ENCODE data around the gene ZNF644. TPM values are rescaled to one million over a fixed set of nuclear protein-coding genes. Genes with fewer than 3 reads are reported as not detected.
"Not testable (repeated sequence)": the region's sequence is repeated elsewhere in the genome, so short reads cannot be mapped to it uniquely, and the experiment has no call there.

Gene ZNF644
- total RNA-seq, result 10 to 100 TPM; 37.7 to 43.3 TPM

GRCh38 chr1:91021686-91022517, at the start of gene ZNF644:
ZNF644 (minus strand) TSS chr1:91022035; CDS start chr1:90982353, 39,682 bp downstream.
- ChIA-PET POLR2A (interaction anchor here (0.6 to 1.5 kb wide), 5 partner anchors 12 to 1817 kb away, joined by 3 to 8 read pairs (median 3); no protein-coding TSS in a partner anchor), CTCF (interaction anchor here (0.6 to 1.3 kb wide), 4 partner anchors 14 to 862 kb away, joined by 3 to 4 read pairs (median 3); no protein-coding TSS in a partner anchor)

- POLR2A ChIA-PET, result no interaction called here
- CTCF ChIA-PET, result no interaction called here
Observed at GRCh38 chr1:91070298-91070697, 48.5 kb upstream of the ZNF644 start.

GRCh38 chr1:91066538-91066937, 44.7 kb upstream of the ZNF644 start:
- ChIA-PET POLR2A (no interaction called here), CTCF (no interaction called here)

GRCh38 chr1:91065337-91065736, 43.5 kb upstream of the ZNF644 start:
- CTCF ChIA-PET, result no interaction called here
- POLR2A ChIA-PET, result no interaction called here

- CTCF ChIA-PET, POLR2A ChIA-PET: not testable (repeated sequence)
Observed at GRCh38 chr1:91063403-91063802, 41.6 kb upstream of the ZNF644 start.

GRCh38 chr1:91059157-91059556, 37.3 kb upstream of the ZNF644 start:
- POLR2A ChIA-PET, result no interaction called here
- CTCF ChIA-PET, result no interaction called here

- ChIA-PET POLR2A (no interaction called here), CTCF (no interaction called here)
Observed at GRCh38 chr1:91057784-91058183, 35.9 kb upstream of the ZNF644 start.

- POLR2A ChIA-PET, result no interaction called here
- CTCF ChIA-PET, result no interaction called here
Observed at GRCh38 chr1:91054780-91055481, 33.1 kb upstream of the ZNF644 start.

GRCh38 chr1:91053630-91054029, 31.8 kb upstream of the ZNF644 start:
- POLR2A ChIA-PET, result no interaction called here
- CTCF ChIA-PET, result no interaction called here

- CTCF ChIA-PET, POLR2A ChIA-PET: not testable (repeated sequence)
Observed at GRCh38 chr1:91049551-91049950, 27.7 kb upstream of the ZNF644 start.

- POLR2A ChIA-PET, result interaction anchor here (0.7 kb wide), 1 partner anchor 18 kb away, joined by 8 read pairs; no protein-coding TSS in a partner anchor
- CTCF ChIA-PET, result no interaction called here
Observed at GRCh38 chr1:91046766-91047165, 24.9 kb upstream of the ZNF644 start.

GRCh38 chr1:91045284-91045683, 23.4 kb upstream of the ZNF644 start:
- POLR2A ChIA-PET, result no interaction called here
- CTCF ChIA-PET, result no interaction called here

- CTCF ChIA-PET, result not testable (repeated sequence)
Observed at GRCh38 chr1:91044776-91045175, 22.9 kb upstream of the ZNF644 start.

GRCh38 chr1:91042372-91042771, 20.5 kb upstream of the ZNF644 start:
- POLR2A ChIA-PET, CTCF ChIA-PET: not testable (repeated sequence)

More at GRCh38 chr1:91044776-91045175, 22.9 kb upstream of the ZNF644 start:
- POLR2A ChIA-PET, result not testable (repeated sequence)

GRCh38 chr1:91038582-91038981, 16.7 kb upstream of the ZNF644 start:
- ChIA-PET CTCF (no interaction called here), POLR2A (no interaction called here)

GRCh38 chr1:91036894-91037829, 15.3 kb upstream of the ZNF644 start:
- ChIA-PET POLR2A (no interaction called here), CTCF (no interaction called here)

- ChIA-PET POLR2A (no interaction called here), CTCF (no interaction called here)
Observed at GRCh38 chr1:91032349-91032748, 10.5 kb upstream of the ZNF644 start.

- ChIA-PET POLR2A (no interaction called here), CTCF (no interaction called here)
Observed at GRCh38 chr1:91031081-91031480, 9.2 kb upstream of the ZNF644 start.

- ChIA-PET CTCF (interaction anchor here (1.1 kb wide), 1 partner anchor 140 kb away, joined by 3 read pairs; no protein-coding TSS in a partner anchor), POLR2A (no interaction called here)
Observed at GRCh38 chr1:91026777-91027176, 4.9 kb upstream of the ZNF644 start.

GRCh38 chr1:91026320-91026719, 4.5 kb upstream of the ZNF644 start:
- POLR2A ChIA-PET, result no interaction called here
- CTCF ChIA-PET, result interaction anchor here (1.1 kb wide), 1 partner anchor 140 kb away, joined by 3 read pairs; no protein-coding TSS in a partner anchor

All from activated CD8-positive, alpha-beta memory T cell treated with anti-CD3 and anti-CD28 coated beads for 36 hours (primary cell).